ENCODE measurements around the gene ARHGAP26.

DNA sequence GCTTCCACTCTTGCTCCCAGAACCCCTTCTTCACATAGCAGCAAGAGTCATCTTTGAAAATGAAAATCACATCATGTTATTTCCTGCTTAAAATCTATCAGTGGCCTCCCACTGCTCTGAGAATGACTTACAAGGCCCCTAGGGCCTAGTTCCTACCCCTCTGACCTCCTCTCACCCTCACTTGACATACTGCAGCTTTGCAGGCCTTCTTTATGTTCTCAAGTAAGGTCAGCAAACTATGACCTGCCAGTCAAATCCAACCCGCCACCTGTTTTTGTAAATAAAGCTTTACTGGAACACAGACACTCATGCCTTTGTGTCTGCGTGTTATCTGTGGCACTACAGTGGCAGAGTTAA lies 447.6 kb downstream of the ARHGAP26 start:
- TF ChIP-seq, protein P1, sequence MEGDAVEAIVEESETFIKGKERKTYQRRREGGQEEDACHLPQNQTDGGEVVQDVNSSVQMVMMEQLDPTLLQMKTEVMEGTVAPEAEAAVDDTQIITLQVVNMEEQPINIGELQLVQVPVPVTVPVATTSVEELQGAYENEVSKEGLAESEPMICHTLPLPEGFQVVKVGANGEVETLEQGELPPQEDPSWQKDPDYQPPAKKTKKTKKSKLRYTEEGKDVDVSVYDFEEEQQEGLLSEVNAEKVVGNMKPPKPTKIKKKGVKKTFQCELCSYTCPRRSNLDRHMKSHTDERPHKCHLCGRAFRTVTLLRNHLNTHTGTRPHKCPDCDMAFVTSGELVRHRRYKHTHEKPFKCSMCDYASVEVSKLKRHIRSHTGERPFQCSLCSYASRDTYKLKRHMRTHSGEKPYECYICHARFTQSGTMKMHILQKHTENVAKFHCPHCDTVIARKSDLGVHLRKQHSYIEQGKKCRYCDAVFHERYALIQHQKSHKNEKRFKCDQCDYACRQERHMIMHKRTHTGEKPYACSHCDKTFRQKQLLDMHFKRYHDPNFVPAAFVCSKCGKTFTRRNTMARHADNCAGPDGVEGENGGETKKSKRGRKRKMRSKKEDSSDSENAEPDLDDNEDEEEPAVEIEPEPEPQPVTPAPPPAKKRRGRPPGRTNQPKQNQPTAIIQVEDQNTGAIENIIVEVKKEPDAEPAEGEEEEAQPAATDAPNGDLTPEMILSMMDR (optimal IDR thresholded peaks at IDR 0.05 in 1 of 3, IDR thresholded peaks at IDR 0.05 in 1 of 3, conservative IDR thresholded peaks at IDR 0.05 in 1 of 3; ENCODE audit: extremely low read depth in 1 of 3, insufficient read depth in 2 of 3, low read length in 3 of 3), result no peak
- no peak for TF ChIP-seq EZH2 (IDR thresholded peaks at IDR 0.05; ENCODE audit: low read length)

Measured in keratinocyte (primary cell).